Prostate gland (tissue), 2 donors: ENCODE measurements around the gene SRI.

Experiments used
- POLR2AphosphoS5 ChIP-seq: sonication (generic); formaldehyde crosslinking; IDR thresholded peaks from one replicate; pipeline ENCODE4 v1.6.1; 2017; ENCODE audit warnings: antibody characterized with exemption
- TF ChIP-seq, protein P1 (sequence below), 4 experiments: fragments of 200-600 bp in 2 of 4; fragments of 450-650 bp in 2 of 4; sonication (generic) in 2 of 4; IDR thresholded peaks; 1 replicate in 3 of 4; 2 replicates in 1 of 4; pipeline ENCODE4 v1.5.1; 2016 to 2019; ENCODE audit warnings: antibody characterized with exemption in 4 of 4, mild to moderate bottlenecking in 2 of 4, moderate library complexity in 2 of 4

GRCh38 chr7:88155756-88156155, 64.1 kb downstream of the SRI start:
- TF ChIP-seq, protein P1, sequence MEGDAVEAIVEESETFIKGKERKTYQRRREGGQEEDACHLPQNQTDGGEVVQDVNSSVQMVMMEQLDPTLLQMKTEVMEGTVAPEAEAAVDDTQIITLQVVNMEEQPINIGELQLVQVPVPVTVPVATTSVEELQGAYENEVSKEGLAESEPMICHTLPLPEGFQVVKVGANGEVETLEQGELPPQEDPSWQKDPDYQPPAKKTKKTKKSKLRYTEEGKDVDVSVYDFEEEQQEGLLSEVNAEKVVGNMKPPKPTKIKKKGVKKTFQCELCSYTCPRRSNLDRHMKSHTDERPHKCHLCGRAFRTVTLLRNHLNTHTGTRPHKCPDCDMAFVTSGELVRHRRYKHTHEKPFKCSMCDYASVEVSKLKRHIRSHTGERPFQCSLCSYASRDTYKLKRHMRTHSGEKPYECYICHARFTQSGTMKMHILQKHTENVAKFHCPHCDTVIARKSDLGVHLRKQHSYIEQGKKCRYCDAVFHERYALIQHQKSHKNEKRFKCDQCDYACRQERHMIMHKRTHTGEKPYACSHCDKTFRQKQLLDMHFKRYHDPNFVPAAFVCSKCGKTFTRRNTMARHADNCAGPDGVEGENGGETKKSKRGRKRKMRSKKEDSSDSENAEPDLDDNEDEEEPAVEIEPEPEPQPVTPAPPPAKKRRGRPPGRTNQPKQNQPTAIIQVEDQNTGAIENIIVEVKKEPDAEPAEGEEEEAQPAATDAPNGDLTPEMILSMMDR (IDR thresholded peaks at IDR 0.05): no peak
- TF ChIP-seq POLR2AphosphoS5: no peak
